DLD1 (cell line): ENCODE results near the gene KIF5B.
"Not testable (repeated sequence)": the region's sequence is repeated elsewhere in the genome, so short reads cannot be mapped to it uniquely, and the experiment has no call there.

Experiments
- in situ Hi-C: cut with HindIII; loops from 2 replicates; pipeline ENCODE4 v1.10.0; 2017; ENCODE audit warnings: low sequenced_read_pairs

KIF5B gene

DNA sequence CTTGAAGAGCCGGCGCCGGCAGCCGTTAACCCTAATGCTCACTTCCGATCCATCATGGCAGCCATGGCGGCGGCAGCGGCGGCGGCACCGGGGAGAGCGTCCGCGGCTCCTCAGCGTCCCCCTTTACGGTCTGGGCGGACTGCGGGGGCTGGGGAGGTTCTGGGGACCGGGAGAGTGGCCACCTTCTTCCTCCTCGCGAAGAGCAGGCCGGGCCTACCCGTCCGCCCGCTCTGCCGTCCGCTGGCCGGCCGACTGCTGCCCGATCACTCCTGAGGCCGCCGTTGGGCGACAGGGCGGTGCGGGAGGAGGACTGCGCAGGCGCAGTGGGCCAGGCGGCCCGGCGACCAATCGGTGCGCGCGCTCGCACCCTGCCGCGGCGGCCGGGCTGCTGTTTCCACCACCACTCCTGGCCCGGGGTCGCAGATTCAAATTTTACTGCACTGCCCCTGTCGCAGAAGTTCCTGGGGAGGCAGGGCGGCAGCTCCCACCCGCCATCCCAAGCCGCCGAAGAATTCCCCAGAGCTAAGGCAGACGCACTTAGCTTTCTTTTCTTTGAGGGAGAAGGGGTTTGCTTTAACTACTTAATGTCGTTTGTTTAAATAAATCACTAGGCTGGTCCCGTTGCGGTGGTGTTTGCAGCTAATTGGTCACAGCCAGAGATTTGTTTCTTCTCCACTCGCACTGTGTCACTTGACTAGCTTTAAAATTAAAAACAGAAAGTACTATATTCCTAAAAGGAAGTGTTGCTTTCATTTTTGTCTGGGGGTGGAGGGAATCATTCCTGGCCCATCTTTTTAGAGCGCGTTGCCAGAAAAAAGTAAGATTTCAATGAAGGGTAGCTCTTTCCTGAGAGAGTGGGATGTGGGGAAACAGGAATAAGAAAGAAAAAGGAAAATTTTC, at the start of gene KIF5B:
KIF5B (minus strand) TSS at position 290 of the 900 bp plus-strand sequence. CDS start 452 bp downstream, outside the sequence.
- in situ Hi-C loops: no loop called here

DNA sequence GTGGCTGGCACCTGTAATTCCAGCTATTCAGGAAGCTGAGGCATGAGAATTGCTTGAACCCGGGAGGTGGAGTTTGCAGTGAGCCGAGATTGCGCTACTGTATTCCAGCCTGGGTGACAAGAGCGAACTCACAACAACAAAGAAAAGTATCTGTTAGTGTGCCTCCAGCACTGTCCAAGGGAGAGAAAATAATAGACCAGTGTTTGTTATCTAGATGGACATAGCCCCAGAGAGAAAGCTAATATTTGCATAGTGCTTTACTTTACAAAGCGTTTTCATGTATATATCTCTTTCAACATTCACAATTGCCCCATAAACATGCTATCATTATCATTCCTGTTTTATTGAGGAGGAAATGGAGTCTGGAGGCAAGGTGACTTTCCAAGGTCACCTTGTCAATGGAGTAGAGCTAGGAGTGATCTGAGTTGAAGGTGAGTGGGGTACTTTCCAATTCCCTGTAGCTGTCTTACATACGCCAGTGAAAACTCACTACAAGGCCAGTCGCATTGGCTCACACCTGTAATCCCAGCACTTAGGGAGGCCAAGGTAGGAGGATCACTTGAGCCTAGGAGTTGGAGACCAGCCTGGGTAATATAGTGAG, 49.7 kb upstream of the KIF5B start:
- in situ Hi-C loops: no loop called here

DNA sequence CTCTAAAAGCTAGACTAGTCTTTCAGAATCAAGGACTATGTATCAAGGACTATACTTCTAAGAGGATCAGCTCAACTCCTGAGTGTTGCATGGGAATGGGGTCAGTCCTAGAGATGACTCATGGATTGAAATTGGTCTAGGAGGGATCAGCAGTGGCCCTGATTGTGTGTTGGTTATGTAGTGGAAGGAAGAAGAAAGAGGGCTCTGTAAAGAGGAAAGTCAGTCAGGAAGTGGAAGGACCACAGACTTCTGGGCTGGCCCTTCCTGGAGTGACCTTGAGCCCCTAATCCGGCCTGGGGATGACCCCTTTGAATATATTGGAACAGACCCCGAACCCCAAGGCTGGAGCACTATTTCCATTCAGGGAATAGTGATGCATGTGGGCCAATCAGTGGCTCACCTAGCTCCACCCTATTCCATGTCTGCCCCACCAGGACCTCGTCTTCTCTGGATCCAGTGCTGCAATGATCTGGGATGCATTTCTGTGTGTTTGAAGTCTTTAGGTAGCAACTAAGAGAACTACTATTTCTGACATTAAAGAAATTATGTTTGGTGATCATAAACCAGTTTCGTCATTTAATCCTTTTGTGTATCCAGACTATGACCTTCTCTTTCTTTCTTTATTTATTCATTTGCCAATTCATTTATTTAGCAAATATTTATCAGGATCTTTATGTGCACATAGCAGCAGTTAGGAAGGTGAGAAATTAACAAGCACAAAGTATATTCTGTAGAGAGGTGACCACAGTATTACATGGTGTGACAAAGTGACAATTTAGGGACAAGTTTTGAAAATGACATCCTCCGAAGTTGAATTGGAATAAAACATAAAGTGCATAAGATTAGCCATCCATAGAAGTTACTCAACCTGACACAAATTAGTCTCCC, 48.6 kb upstream of the KIF5B start:
- in situ Hi-C loops: no loop called here

DNA sequence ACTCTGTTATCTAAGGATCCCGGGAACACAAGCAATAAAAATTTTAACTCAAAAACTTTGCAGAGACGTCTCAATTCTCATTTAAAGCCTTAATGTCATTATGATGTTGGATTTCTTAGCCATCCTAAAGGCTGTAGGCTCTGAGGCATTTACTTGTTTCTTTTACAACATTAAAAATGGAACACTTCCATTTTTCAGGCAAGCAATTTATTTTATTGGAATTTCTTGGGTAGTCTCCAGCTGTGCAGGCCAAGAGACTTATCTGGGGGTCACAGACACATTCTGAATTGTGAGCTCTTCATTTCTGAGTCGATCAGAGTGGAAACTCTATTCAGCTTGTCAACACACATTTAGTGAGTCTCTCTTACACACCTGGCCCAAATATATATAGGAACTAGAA, 48.0 kb upstream of the KIF5B start:
- in situ Hi-C loops: no loop called here

DNA sequence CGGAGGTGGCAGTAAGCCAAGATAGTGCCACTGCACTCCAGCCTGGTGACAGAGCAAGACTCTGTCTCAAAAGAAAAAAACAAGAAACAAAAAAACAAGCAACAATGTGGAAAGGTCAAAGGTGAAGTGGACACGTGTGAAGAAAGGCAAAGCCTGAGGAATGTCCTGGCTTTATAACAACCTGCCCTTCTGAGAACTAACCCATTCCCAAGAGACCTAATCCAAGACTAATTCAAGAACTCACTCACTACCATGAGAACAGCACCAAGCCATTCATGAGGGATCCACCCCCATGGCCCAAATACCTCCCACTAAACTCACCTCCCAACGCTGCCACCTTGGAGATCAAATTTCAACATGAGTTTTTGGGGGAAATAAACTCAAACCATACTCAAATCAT, 47.5 kb upstream of the KIF5B start:
- in situ Hi-C loops: no loop called here

DNA sequence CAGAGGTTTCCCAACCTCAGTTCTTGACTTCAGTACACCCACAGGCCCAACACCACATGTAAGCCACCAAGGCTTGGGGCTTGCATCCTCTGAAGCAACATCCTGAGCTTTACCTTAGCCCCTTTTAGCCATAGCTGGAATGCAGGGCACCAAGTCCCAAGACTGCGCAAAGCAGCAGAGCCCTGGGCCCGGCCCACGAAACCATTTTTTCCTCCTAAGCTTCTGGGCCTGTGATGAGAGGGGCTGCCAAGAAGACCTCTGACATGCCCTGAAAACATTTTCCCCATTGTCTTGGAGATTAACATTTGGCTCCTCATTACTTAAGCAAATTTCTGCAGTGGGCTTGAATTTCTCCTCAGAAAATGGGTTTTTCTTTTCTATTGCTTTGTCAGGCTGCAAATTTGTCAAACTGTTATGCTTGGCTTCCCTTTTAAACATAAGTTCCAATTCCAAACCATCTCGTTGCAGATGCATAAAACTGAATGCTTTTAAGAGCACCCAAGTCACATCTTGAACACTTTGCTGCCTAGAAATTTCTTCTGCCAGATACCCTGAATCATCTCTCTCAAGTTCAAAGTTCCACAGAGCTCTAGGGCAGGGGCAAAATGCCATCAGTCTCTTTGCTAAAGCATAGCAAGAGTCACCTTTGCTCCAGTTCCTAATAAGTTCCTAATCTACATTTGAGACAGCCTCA, 42.5 kb upstream of the KIF5B start:
- in situ Hi-C loops: not testable (repeated sequence)

DNA sequence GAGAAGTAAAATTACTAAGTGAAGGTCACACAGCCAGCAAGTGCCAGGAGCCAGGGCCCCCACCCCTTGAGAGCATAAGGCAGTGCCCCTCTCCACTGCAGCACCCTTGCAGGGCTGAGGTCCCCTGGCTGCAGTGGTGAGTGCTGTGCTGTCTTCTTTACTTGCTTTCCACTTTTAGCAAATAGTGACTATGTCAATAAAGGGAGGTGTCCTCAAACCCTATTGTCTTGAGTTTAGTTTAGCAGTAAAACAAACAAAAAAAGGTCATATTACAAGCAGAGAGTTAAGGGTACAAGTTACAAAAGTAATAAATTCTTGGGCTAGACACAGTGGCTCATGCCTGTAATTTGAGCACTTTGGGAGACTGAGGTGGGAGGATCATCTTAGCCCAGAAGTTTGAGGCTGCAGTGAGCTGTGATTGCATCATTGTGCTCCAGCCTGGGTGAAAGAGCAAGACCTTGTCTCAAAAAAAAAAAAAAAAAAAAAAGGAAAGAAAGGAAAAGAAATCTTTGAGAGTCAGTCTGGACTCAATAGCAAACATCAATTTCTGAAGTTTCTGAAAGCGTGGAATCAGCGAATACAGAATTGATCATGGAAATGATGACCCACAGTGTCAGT, 39.0 kb upstream of the KIF5B start:
- in situ Hi-C loops: no loop called here

DNA sequence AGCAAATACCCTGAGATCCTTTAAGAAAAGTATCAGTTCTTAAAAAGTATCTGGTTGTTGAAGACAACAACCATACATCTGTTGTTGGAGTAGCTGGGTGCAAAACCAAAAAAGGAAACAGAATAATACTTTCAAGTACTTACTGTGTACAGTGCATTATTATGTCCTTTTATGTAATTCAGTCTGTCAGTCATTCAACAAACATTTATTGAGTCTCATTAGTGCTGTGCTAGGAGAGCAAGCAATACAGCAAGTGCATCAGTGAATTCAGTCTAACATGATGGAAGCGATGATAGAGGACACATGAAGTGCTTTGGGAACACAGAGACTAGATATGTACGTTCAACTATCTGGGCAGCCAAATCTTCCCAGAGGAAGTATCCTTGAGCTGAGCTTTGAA, 37.4 kb upstream of the KIF5B start:
- in situ Hi-C loops: no loop called here

DNA sequence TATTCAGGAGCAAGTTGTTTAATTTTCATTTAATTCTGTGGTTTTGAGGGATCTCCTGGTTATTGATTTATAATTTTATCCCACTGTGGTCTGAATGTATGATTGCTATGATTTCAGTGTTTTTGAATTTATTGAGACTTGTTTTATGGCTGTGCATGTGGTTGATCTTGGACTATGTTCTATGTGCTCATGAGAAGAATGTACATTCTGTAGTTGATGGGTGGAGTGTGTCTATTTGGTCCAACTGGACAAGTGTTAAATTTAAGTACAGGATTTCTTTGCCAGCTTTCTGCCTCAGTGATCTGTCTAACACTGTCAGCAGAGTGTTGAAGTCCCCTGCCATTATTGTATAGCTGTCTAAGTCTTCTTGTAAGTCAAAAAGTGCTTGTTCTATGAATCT, 34.8 kb upstream of the KIF5B start:
- in situ Hi-C loops: no loop called here

DNA sequence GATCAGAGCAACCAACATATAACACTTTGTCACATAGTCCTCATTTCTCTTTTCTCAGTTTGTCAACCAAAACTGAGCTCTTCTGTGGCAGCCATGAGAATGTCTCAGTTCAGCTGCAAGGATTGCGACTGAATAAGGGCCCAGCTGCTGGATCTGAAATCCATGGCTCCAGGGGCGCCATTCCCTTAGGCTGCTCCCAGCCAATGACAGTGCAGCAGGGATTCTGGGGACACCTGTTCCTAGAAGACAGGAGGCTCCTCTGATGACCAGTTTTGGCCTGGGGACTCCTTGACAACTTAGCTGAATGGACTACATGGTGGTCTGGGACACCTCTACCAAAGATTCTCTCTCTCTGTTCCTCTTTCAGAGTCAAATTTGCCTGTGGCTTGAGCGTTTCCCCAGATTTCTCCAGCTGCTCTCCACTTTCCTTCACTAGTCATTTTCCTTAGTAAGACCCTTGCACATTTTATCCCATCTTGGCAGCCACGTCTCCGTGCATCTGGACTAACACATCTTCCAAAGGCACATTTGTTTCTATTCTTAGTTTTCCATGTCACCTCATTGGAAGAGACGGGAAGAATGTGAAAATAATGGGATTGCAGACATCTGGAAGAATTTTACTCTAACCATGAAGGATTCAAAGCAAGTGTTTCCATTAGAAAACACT, 28.1 kb upstream of the KIF5B start:
- in situ Hi-C loops: no loop called here

DNA sequence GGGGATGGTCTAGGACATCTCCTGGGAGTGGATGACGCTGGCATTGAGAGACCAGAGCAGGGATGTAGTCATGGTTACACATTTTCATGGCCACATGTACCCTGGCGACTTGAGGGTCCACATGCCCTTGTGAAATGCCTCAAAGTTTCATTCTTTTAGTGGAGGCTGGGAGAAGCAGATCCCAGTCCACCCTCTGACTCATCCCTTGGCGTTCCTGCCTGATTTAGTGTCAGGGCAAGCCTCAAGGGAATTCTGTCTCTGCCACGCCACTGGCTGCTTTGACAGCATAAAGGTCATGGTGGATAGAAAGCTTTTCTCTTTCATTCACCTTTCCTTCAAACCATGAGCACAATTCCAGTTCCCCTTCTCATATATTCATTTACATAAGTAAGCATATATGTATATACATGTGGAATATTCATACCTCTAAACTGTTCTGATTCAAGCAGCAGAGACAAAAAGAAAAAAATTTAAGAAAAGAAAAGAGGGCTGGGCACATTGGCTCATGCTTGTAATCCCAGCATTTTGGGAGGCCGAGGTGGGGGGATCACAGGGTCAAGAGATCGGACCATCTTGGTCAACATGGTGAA, 21.8 kb upstream of the KIF5B start:
- in situ Hi-C loops: no loop called here

DNA sequence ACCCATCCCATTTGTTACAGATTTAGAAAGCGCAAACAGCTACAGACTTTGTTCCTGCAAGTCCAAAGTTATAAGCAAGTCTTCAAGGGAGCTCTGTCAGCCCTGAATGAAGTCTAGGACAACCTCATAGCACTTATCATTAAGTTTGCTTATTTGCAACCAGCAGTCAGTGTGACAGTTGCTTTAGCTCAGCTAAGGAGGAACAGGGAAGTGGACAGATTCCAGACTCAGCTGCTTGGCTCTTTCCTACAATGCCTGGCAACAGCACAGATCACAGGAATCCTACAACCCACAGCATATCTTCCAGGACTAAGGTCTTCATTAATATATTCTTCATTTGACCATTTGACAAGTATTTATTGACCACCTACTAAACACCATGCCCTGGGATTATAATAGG, 17.4 kb upstream of the KIF5B start:
- in situ Hi-C loops: no loop called here

DNA sequence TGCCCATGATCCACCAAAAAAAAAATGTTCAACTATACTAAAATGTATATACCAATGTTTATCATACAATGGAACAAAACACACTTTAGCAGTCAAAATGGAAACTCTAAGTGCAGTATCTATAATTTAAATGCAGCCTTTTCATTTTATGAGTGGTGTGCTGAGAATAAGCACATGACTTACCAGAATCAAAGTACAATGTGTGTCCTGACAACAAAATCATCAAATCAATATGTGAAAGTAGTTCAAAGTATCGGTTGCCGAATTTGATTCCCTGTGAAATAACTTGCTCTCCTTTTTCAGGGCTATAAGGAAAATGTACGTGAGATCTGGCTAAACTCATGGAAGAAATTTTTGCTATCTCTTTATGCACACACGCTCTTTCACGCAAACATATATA, 16.9 kb upstream of the KIF5B start:
- in situ Hi-C loops: no loop called here

DNA sequence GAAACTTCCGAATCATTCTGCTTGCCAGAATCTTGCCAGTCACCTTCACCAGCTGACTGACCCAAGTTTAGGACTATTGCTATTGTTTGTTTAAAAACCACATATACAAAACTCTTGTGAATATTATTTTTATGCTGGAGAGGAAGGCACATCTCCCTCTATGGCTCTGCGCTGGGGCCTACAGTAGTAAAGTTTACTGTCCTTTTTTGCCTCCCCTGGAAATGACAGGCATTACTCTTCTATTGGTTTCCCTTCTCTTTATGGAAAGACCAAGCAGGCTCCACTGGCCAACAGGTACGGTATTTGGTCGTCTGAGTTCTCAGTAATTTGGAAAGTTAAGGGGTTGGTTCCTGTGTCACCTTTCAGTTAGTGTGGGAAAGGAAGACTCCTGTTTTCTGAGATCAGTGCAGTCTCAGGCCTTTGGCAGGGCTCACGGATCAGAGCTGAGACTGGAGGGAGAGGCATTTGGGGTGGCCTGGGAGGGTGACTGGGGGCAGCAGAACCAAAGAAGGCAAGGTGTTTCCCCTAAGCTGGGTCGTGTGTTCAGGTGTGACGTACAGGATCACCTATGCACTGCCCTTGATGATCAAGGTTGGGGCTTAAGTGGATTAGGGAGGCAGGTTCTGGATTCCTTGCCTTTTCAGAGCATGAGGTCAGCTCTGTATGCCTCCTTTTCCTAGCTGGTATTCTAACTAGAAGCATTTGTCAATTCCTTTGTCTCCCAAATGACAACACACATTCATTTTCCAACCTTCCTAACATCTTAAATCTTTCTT, 16.0 kb upstream of the KIF5B start:
- in situ Hi-C loops: no loop called here

DNA sequence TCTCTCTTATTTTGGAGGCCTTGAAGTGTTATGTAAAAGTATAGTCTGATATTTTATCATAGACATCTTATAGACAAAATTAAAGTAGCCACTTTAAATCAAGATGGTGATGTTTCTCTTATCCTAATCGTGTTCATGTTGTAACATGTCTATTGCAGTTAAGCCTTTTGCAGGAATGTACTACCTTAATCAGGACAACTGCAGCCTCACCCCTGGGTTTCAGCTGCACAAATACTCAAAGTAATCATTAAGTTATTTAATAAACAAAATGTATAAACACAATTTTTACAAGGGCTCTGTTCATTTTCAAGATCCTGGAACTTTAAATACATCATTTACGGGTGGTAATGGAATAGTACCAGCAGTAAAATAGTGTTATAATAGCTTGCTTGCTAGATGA, 14.4 kb upstream of the KIF5B start:
- in situ Hi-C loops: no loop called here

DNA sequence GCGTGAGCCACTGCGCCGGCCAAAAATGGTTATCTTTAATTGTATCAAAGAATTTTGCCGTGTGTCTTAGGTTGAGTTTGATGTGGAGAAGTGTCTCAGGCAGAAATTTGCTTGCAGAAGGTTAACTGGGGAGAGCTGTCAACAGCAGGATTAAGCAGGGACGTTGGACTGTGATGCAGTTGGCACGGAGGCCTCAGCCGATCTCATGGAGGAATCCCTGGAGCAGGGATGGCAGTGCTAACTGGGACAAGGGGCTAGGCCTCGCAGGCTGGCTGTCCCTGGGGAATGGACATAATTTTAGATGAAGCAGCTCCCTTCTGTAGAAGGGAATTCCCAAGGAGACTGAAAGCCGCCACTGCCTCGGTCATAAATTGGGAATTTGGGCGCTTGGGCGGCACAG, 12.3 kb upstream of the KIF5B start:
- in situ Hi-C loops: no loop called here

DNA sequence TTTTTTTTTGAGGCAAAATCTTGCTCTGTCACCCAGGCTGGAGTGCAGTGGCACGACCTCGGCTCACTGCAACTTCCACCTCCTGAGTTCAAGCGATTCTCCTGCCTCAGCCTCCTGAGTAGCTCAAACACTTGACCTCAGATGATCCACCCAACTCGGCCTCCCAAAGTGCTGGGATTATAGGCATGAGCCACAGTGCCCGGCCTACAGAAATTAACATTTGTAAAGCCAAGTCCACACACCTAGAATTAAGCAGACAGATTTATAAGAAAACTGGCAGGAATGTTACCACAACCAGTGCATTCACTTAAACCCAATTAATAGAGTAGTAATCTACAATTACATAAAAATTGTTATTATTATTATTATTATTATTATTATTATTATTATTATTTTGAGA, 11.7 kb upstream of the KIF5B start:
- in situ Hi-C loops: not testable (repeated sequence)

DNA sequence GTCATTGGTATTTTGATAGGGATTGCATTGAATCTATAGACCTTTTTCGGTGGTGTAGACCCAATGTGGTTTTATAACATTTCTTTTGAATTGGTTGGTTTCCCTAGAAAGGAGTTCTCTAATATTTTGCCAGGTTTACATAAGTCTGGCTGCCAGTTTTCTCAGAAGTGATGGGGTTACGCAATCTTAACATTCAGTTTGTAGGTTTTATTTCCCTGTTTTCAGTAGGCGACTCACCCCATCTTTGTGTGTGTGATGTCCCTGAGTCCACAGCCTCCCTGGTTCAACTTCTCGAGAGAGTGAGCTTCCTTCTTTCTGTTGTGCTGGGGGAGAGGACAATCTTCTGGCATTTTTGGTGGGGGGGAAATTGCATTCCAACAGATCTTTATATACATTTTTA, 9.6 kb upstream of the KIF5B start:
- in situ Hi-C loops: no loop called here

DNA sequence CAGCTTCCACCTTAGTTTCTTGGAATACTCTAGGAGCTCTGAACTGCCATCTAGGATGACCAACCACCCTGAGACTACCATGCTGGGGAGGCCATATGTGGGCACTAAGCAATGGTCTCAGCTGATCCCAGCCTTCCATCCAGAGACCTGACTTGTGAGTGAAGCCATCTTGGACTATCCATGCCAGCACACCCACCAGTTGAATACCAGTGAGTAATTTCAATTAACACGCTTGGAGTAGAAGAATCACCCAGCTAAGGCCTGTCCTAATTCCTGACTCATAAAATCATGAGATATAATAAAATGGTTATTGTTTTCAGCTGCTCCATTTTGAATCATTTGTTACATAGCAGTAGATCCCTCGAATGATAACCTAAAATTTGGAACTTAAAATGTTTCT, 5.2 kb upstream of the KIF5B start:
- in situ Hi-C loops: no loop called here
